GM21576 (cell line): ENCODE measurements around the gene CYYR1.

ENCODE experiments used
- ATAC-seq: cut with Tn5 transposase; IDR thresholded peaks from one replicate; pipeline ENCODE4 v1.9.1; 2021; ENCODE audit warnings: mild to moderate bottlenecking, moderate library complexity; ENCODE audit not compliant: unreplicated experiment

Gene CYYR1

DNA sequence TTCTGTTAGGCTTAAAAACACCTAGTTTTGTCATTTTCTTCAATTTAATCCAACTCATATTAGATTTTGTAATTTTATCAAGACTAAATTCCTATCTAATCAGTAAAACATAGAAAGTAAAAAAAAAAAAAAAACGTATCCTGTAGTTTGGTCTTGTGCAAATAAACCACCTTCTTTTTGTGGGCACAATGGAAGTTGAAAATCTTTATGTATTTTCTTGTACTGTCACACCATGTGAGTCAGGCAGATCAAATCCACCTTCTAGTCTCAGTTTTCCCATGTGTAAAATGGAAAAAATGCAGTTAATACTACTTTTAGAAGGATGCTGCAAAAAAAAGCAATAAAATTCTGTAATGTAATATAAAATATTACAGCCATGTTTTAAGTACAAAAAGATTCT is 129.8 kb downstream of the CYYR1 start:
- no peak for ATAC-seq

DNA sequence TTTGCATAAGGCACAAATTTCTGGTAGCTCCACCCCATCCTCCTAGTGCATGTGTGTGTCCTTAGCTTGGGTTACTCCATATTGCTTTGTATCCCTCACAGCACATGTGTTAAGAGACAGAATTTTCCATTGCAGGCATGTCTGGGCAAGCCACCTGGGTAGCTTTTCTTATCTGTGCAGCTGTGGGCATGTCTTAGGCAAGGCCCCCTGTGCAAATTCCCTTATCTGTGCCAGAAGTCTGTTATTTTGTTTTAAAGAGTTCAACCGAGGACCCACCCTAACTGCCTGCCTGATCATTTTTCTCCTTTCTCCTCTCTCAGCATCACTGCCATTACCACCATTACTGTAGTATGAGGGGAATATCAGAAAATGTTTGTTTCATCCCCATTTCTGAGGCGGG is 131.9 kb downstream of the CYYR1 start:
- ATAC-seq: no peak

- ATAC-seq: no peak
These were observed 134.1 kb downstream of the CYYR1 start for GRCh38 chr21:26438976-26439375.

DNA sequence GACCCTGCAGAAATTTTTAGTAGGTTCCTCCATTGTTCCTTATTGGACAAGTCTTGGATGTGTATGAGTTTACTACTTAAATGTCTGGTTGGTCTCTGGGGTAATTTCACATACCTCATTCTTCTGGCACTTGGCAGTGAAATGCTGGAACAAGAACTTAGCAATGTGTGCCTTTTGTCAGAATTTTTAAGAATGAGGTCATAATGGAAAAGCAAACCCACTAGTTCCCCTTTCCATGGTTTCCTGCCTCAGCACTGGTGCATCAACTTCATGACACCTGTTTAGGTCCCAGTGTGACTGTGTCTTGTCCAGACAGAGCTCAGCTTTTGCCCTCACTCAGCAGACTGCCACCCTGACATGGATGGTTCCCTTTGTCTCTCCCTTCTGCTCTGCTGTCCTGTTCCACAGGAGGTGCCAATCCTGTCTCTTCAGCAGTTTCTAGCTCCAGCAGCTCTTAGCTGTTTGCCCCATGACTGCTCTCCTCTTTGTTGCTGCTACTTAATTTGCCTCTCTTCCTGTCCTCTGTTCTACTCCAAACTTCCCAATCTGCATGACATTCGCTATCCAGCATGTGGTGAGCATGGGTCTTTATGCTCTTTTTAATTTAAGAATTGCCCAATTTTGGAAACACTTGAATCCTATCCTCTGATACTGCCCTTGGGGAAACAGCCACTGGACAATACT is 135.6 kb downstream of the CYYR1 start:
- ATAC-seq: no peak

- ATAC-seq: no peak
These were observed 139.7 kb downstream of the CYYR1 start for GRCh38 chr21:26433386-26433785.

GRCh38 chr21:26432410-26432809 is 140.7 kb downstream of the CYYR1 start:
- ATAC-seq: no peak

- no peak for ATAC-seq
These were observed 147.5 kb downstream of the CYYR1 start for GRCh38 chr21:26425576-26425975.

GRCh38 chr21:26423511-26423910 is 149.6 kb downstream of the CYYR1 start:
- ATAC-seq: no peak

DNA sequence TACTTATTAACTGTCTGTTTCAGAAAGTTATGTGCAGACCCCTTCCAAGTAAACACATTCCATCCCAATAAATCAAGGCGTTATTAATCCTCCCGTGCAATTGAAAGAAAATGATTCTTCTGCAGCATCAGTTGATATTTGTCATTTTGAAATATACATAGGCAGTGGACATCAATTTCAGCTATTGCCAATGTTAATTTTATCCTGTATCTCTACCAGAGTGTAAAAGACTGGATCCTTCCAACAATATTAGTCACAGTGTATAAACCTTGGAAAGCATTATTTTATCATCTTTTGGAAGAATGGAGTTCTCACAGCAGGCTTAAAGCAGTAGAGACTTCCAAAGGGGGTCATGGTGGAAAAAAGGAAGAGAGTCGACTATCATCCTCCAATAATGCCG is 150.4 kb downstream of the CYYR1 start:
- no peak for ATAC-seq

- no peak for ATAC-seq
These were observed 150.9 kb downstream of the CYYR1 start for GRCh38 chr21:26422138-26422537.

- ATAC-seq: no peak
These were observed 151.4 kb downstream of the CYYR1 start for GRCh38 chr21:26421724-26422123.
